ENCODE measurements around the gene XRRA1. TPM values are rescaled to one million over a fixed set of nuclear protein-coding genes. Genes with fewer than 3 reads are reported as not detected.

Gene XRRA1
- total RNA-seq, 1 experiment from 2014 or later: 29.5 TPM

- Histone ChIP-seq H3F3A (ENCODE audit: insufficient read depth, low read depth) (no peaks in the 10 kb centered on the region), H3K27me3 (ENCODE audit: insufficient read depth, low read depth) (no peaks in the 10 kb centered on the region), H3K36me3 (ENCODE audit: low read depth) (no peaks in the 10 kb centered on the region; the same call in 1 of the 2 replicates), H3K9me2 (ENCODE audit: insufficient read depth) (no peaks in the 10 kb centered on the region), H3K9me3 (ENCODE audit: insufficient read depth, low read depth) (no peaks in the 10 kb centered on the region), H4K20me1 (ENCODE audit: insufficient read depth) (no peaks in the 10 kb centered on the region), H3K4me3 (no peak overlapping the region), H3K27ac (no peak overlapping the region), H3K4me2 (no peak overlapping the region), H3K4me1 (replicated peaks; ENCODE audit: insufficient read depth) (no peaks in the 10 kb centered on the region), H3K79me2 (ENCODE audit: low read depth) (peaks cover 4% of the 10 kb centered on the region), H2AFZ (no peak overlapping the region)
- no peak for DNase-seq
- intact Hi-C loops (cut with micrococcal nuclease; ENCODE audit: unreplicated experiment): no loop called here
- BruUV-seq (replicated peaks): no TSS peak
- TF ChIP-seq CTCF (conservative IDR thresholded peaks at IDR 0.05) (no peak), EZH2 (IDR thresholded peaks at IDR 0.05; ENCODE audit: low read depth) (no peak)
- POLR2A ChIA-PET (ENCODE audit: unreplicated experiment): no interaction called here
- CTCF ChIA-PET: no interaction called here
Measured at GRCh38 chr11:74942073-74942759, 6.7 kb downstream of the XRRA1 start.

GRCh38 chr11:74941492-74941891, 7.4 kb downstream of the XRRA1 start:
- no peak for DNase-seq
- Histone ChIP-seq H4K20me1 (ENCODE audit: insufficient read depth) (no peaks in the 10 kb centered on the region), H3K27ac (no peak overlapping the region), H3K4me1 (replicated peaks; ENCODE audit: insufficient read depth) (no peaks in the 10 kb centered on the region), H3K27me3 (ENCODE audit: insufficient read depth, low read depth) (no peaks in the 10 kb centered on the region), H3K4me2 (no peak overlapping the region), H3F3A (ENCODE audit: insufficient read depth, low read depth) (no peaks in the 10 kb centered on the region), H3K79me2 (ENCODE audit: low read depth) (no peaks in the 10 kb centered on the region; the same call in 1 of the 2 replicates), H3K9me3 (ENCODE audit: insufficient read depth, low read depth) (no peaks in the 10 kb centered on the region), H3K9me2 (ENCODE audit: insufficient read depth) (no peaks in the 10 kb centered on the region), H2AFZ (no peak overlapping the region), H3K36me3 (ENCODE audit: low read depth) (no peaks in the 10 kb centered on the region; the same call in 1 of the 2 replicates), H3K4me3 (no peak overlapping the region)
- ChIA-PET POLR2A (ENCODE audit: unreplicated experiment) (no interaction called here), CTCF (no interaction called here)
- intact Hi-C loops (cut with micrococcal nuclease; ENCODE audit: unreplicated experiment): no loop called here
- TF ChIP-seq EZH2 (IDR thresholded peaks at IDR 0.05; ENCODE audit: low read depth): no peak
- TF ChIP-seq CTCF (conservative IDR thresholded peaks at IDR 0.05): no peak
- no TSS peak for BruUV-seq (replicated peaks)

DNA sequence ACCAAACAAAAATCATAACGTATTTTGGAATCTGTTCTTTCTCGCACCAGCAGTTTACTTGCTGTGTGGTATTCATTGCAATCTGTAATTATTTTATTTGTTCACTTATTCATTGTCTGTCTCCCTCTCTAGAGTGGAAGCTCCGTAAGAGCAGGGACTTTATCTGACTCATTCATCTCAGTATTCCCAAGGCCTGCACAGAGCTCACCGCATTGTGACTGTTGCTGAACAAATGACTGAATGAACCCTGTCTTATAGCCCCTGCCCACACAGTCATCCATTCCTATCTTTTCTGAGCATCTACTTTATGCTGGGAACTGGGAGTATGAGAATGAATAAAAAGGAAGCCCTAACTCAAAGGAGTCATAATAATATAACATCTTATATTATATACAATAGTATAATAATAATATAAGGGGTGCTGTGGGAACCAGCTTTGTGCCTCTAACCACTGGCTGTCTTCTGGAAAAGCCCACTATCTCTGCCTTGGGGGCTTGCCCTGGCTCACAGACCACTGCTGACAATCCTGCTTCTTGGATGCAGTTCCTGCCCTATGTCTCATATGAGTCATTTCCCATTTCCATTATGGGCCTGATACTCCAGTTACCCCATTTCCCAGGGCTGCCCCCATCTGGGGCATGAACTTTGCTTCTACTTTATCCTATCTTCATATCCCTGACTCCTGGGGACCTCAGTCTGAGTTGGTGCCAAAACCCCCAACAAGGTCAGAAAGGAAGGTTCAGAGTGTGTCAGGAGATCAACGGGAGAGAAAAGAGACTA, 11.0 kb downstream of the XRRA1 start:
- BruUV-seq (replicated peaks): no TSS peak
- Histone ChIP-seq H3F3A (ENCODE audit: insufficient read depth, low read depth) (no peaks in the 10 kb centered on the region), H3K9me3 (ENCODE audit: insufficient read depth, low read depth) (no peaks in the 10 kb centered on the region), H3K4me2 (no peak overlapping the region), H3K9me2 (ENCODE audit: insufficient read depth) (no peaks in the 10 kb centered on the region), H3K4me1 (replicated peaks; ENCODE audit: insufficient read depth) (no peaks in the 10 kb centered on the region), H3K79me2 (ENCODE audit: low read depth) (no peaks in the 10 kb centered on the region), H3K36me3 (ENCODE audit: low read depth) (peaks cover 17% of the 10 kb centered on the region; the same call in 1 of the 2 replicates), H4K20me1 (ENCODE audit: insufficient read depth) (no peaks in the 10 kb centered on the region), H3K27ac (no peak overlapping the region), H3K4me3 (no peak overlapping the region), H2AFZ (no peak overlapping the region), H3K27me3 (ENCODE audit: insufficient read depth, low read depth) (no peaks in the 10 kb centered on the region)
- TF ChIP-seq EZH2 (IDR thresholded peaks at IDR 0.05; ENCODE audit: low read depth) (no peak), CTCF (conservative IDR thresholded peaks at IDR 0.05) (no peak)
- no peak for DNase-seq
- POLR2A ChIA-PET (ENCODE audit: unreplicated experiment): no interaction called here
- intact Hi-C loops (cut with micrococcal nuclease; ENCODE audit: unreplicated experiment): no loop called here
- CTCF ChIA-PET: interaction anchor here (1.0 kb wide), 1 partner anchor 51 kb away, joined by 3 read pairs; the partner anchor contains the start of gene NEU3

Data from PC-9 (cell line).